ENCODE measurements around the gene KCMF1.

KCMF1 gene

DNA sequence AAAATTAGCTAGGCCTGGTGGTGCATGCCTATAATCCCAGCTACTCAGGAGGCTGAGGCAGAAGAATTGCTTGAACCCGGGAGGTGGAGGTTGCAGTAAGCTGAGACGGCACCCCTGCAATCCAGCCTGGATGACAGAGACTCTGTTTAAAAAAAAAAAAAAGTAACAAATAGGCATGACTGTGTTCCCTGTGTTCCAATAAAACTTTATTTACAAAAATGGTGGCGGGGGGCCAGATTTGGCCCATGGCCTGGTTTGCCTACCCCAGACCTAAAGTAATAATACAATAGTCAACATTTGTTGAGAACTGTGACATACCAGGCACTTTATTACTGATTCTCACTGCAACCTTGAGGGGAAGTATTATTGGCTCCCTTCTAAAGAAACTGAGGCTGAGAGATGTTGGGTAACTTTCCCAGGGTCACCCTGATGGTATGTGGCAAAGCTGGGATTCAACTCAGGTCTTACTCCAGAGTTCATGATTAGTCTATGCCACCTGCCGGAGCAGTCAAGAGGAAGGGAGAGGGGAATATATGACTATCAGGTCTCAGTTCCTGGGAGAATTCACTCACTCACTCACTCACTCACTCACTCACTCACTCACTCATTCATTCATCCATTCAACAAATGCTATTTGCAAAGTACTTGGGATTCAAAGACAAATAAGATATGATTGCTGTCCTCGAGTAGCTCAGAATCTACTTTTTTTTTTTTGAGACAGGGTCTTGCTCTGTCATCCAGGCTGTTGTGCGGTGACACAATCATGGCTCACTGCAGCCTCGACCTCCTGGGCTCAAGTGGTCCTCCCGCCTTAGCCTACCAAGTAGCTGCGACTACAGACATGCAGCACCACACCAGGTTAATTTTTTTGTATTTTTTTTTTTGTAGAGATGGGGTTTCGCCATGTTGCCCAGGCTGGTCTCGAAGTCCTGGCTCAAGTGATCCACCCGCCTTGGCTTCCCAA is 14.3 kb upstream of the KCMF1 start:
- DNase-seq (ENCODE audit: low read depth in 4 of 4, low spot score in 1 of 4) = no peak

GRCh38 chr2:84957771-84958134 is 13.2 kb upstream of the KCMF1 start:
- no peak for DNase-seq (ENCODE audit: low read depth in 4 of 4, low spot score in 1 of 4)

DNA sequence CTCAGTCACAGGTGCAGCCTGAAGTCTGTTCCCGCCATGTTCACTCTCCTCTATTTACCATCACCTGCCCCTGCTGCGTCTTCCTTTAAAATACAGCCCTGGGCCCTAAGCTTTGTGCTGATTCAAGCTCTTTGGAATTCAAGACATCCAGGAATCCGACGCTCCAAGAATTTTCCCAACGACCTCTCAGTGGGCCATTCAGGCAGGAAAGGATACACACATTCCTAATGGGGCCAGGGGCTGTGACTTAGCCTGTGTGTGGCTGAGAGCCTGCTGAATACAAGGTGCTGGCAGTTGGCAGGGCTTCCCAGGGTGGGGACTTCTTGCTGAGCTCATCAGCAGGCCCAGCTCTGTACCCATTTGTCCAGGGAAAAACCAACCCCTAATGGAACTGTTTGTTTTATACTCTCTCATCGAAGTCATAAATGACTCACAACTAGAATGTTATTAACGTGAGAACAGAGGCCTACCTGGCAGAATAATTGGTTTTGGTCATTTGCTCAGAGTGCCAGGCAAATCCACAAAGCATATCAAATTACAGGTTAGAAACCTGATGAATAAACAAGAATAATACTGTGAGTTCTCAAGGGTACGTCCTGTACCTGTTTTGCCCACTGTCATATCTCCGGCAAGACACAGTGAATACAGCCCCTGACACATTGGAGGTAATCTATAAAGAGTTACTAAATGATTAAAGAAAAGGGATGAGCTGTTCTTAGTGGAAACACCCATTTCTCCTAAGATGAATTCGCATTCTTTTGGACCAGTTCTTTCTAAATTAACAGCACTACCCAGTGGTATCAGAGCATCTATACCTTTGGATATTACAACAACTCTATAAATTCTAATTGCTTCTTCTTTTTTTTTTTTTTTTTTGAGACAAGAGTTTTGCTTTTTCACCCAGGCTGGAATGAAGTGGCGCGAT is 12.6 kb upstream of the KCMF1 start:
- DNase-seq (ENCODE audit: low read depth in 4 of 4, low spot score in 1 of 4) = no peak

- no peak for DNase-seq (ENCODE audit: low read depth in 4 of 4, low spot score in 1 of 4)
These were observed 11.8 kb upstream of the KCMF1 start for GRCh38 chr2:84959095-84959565.

DNA sequence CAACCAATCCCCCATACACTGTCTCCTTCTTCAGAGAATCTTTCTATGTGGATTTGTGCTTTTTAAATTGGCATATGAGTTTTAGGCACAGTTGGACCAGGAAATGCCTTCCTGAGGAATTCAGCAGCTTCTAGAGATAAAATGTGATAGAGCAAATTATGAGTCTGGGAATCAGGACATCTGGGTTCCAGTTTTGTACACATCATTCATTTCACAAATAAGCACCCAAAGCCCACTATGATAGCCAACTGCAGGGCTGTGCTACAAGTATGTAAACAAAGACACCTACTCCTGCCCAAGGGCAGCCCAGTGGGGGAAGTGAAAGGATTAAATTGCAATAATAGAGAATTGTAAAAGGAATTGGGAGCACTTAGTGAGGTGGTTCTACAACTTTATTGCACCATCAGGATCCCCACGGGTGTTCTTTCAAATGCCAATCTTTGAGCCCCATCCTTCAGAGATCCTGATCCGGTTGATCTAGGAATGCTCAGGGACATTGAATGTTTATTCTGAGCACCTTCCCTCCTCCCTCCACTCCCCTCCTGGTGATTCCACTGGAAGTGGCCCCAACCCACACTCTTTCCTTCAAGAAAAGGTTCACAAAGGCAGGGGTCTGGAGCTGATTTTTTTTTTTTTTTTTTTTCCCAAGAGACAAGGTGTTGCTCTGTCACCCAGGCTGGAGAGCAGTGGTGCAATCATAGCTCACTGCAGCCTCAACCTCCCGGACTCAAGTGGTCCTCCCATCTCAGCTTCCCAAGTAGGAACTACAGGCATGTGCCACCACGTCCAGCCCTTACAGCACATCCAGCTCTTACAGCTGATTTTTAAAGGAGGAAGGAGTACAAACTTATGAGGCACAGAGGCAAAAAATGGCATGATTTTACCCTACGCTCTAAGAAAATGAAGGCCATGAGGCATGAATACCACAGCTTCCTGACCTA is 11.1 kb upstream of the KCMF1 start:
- DNase-seq (ENCODE audit: low read depth in 4 of 4, low spot score in 1 of 4) = no peak

DNA sequence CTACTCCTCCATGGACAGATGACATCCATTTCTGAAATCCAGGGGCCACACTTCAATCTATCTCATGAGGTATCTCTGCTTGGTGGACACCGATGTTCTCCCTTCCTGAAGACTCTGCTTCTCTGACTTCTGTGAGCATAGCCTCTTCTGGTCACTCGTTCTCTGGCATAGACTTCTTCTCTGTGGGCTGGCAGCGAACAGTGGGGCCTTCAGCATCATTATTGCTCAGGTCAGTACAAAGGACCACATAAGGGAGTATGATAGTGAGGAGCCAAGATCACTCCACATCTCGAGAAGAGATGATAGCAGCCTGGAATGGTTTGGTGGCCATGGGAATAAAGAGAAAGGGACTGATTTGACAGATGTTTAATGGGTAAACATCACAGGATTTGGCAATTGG is 8.0 kb upstream of the KCMF1 start:
- DNase-seq (ENCODE audit: low read depth in 4 of 4, low spot score in 1 of 4) = no peak

GRCh38 chr2:84963323-84963691 is 7.7 kb upstream of the KCMF1 start:
- no peak for DNase-seq (ENCODE audit: low read depth in 4 of 4, low spot score in 1 of 4)

DNA sequence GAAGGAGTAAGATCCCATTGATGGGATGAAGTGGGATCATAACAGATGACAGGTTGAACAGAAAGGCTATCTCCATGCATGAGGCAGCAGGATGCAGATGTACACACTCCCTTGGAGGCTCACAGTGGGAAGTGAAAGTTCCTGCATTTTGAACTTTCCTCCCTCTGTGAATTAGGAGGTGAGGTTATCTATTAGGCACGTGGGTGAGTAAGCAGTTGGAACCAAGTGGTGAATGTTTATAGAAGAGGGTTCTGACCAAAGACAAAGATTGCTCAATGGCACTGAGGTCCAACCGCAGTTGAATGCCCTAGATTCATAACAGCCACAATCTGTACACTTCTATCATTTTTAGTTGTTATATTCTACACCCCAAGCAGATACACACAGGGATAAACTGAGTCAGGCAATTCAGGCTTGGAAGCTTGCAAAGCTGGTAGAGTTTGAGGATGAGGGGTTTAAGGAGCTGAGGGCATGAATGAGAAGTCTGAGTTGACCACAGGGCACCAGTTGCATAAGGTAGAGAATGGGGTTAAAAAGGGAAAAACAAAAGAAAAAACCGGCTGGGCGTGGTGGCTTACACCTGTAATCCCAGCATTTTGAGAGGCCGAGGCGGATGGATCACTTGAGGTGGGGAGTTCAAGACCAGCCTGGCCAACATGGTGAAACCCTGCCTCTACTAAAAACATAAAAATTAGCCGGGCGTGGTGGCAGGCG is 7.1 kb upstream of the KCMF1 start:
- DNase-seq (ENCODE audit: low read depth in 4 of 4, low spot score in 1 of 4) = no peak

- no peak for DNase-seq (ENCODE audit: low read depth in 4 of 4, low spot score in 1 of 4)
These were observed 6.4 kb upstream of the KCMF1 start for GRCh38 chr2:84964406-84965191.

DNA sequence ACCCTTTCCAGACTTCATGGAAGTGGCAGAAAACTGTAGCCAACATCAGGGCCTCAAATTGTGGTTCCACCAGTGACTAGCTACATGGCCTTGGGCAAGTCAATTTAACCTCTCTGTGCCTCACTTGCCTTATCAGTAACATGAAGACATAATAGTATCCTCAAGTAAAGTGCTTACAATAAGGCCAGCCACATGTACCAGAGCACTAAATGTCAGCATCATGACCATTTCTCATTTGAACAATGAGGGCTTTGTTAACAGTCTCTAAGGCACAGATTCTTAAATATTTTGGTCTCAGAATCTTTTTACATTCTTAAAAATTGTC is 5.8 kb upstream of the KCMF1 start:
- no peak for DNase-seq (ENCODE audit: low read depth in 4 of 4, low spot score in 1 of 4)

DNA sequence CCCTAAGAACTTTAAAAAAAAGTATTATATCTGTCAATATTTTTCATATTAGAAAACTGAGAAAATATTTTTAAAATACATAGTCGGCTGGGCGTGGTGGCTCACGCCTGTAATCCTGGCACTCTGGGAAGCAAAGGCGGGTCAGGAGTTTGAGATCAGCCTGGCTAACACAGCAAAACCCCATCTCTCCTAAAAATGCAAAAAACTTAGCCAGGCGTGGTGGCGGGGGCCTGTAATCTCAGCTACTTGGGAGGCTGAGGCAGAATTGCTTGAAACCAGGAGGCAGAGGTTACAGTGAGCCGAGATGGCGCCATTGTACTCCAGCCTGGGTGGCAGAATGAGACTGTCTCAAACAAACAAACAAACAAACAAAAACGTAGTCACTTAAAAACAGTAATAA is 5.1 kb upstream of the KCMF1 start:
- DNase-seq (ENCODE audit: low read depth in 4 of 4, low spot score in 1 of 4) = no peak

GRCh38 chr2:84966731-84967130 is 4.2 kb upstream of the KCMF1 start:
- DNase-seq (ENCODE audit: low read depth in 4 of 4, low spot score in 1 of 4) = no peak

GRCh38 chr2:84969511-84970209 is 1.3 kb upstream of the KCMF1 start:
- peak in 1 of 4 experiments; percentile 14 for DNase-seq (ENCODE audit: low read depth in 4 of 4, low spot score in 1 of 4)

GRCh38 chr2:84970210-84970867 is 622 bp upstream of the KCMF1 start:
- peak; percentile 18 to 33 (median 29) for DNase-seq (ENCODE audit: low read depth in 4 of 4, low spot score in 1 of 4)

- peak; percentile 24 to 52 (median 37) for DNase-seq (ENCODE audit: low read depth in 4 of 4, low spot score in 1 of 4)
These were observed 697 bp downstream of the KCMF1 start for GRCh38 chr2:84971510-84972206.

GRCh38 chr2:84972207-84972783 is 1.3 kb downstream of the KCMF1 start:
- no peak for DNase-seq (ENCODE audit: low read depth in 4 of 4, low spot score in 1 of 4)

DNA sequence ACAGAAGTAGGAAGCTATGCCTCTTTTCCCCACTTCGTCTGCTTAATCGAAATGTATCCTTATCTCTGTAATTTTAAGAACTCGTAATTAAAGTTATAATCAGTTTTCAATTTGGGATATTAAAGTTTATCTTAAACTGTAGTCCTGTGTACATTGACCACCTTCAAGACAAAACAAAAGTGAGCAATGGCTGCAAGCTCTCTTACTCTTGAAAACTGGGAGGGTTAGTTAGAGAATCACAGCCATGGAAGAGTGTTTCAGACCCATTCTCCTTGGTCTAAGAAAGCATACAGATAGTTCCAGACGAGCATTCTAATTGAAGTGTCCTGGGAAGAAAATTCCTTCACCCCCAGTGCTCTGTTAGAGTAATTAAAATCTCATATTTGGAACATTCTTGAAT is 2.0 kb downstream of the KCMF1 start:
- no peak for DNase-seq (ENCODE audit: low read depth in 4 of 4, low spot score in 1 of 4)

Measured in stimulated activated CD4-positive, alpha-beta T cell treated with anti-CD3 and anti-CD28 coated beads, Interleukin-1b, Interleukin-23, amount 100 ng/mL, for 24 hours (primary cell).